Measurements from ENCODE around the gene GABBR2.

Gene GABBR2

DNA sequence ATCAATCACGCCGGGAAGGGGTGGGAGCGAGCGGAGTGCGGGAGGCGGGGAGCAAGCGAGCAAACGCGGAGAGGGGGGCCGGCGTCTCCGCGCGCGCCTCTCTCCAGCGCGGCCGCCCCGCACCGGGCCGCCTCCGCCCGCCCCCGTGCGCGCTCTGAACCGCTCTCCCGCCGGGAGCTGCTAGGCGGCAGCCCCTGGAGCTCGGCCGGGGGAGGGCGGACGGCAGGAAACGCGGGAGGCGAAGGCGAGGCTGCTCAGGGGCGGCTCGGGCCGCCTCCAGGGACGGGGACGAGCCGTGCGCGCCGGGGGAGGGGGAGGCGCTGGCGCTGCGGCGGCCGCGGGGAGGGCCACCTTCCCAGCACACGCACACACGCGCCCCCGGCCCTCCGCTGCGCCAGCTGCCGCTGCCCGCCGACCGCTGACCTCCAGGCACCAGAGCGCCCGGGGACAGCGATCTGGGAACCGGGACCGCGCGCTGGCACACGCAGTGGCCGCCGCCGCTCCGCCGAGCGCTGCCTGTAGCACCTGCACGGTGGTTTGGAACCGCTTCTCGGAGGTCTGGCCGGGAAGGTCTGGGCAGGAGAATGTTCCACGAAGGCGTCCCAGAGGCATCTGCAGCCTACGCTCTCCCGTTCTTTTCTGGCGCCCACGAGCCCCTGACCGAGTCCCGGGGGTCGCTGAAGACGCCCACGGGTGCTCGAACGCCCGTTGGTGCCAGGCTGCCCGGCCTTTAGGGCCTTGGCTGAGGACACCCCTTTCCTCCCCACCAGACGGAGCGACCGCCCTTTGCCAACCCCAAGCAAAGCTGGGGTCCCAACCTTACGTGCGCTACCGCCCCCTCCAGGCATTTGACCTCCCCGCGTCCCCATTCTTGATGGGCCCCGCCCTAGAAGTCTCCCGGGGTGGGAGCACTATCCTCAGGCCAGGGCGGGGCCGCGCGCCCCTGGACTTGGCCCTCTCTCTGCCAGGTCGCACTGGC lies at the start of gene GABBR2:
TSS of gene GABBR2 (minus strand) at position 3 of the 979 bp plus-strand sequence. CDS start 198 bp downstream, outside the sequence.
- no peak for DNase-seq

DNA sequence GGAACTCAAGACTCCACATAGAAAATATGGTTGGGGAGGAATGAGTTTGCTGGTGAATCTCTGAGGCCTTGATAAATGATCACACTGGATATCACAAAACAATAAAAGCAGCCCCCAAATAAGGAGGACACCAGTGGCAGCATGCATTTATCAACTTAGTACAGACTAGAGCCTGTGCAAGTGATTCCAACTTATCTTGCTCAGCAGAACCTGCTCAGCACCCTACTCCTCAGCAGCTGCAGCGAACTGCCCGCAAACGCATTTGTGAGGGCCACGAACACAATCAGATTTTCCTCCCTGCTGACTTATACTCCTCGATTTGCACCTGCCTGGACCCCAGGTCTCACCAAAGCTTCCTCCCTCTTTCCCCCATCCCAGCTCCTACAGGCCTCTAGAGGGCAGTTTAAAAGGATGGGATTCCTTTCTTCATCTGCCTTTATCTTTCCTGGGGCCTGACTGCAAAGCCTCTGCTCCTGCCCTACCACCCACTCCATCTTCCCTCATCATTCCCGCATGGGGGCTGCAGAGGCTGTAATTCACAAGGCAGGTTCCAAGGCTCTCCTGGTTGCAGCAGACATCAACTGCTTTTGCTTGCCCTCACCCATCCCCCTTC lies 46.4 kb upstream of the GABBR2 start:
- no peak for DNase-seq

DNA sequence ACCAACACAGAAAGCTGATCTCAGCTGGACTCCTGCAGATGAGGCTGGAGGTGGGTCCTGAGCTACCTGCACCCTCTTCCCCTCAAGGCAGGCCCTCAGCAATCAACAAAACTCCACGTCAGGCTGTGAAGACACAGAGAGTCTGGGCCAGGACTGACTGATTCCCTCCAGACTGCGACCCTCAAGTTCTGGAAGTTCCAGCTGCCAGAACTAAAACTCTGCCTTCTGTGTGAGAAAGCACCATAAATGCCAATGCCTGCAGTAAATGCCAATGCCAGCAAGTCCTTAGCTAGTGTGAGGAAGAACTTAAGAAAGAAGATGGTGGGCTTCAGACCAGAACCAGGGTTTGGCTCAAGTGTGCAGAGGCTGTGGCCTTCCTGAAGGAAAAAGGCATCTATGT lies 42.5 kb upstream of the GABBR2 start:
- no peak for DNase-seq

DNA sequence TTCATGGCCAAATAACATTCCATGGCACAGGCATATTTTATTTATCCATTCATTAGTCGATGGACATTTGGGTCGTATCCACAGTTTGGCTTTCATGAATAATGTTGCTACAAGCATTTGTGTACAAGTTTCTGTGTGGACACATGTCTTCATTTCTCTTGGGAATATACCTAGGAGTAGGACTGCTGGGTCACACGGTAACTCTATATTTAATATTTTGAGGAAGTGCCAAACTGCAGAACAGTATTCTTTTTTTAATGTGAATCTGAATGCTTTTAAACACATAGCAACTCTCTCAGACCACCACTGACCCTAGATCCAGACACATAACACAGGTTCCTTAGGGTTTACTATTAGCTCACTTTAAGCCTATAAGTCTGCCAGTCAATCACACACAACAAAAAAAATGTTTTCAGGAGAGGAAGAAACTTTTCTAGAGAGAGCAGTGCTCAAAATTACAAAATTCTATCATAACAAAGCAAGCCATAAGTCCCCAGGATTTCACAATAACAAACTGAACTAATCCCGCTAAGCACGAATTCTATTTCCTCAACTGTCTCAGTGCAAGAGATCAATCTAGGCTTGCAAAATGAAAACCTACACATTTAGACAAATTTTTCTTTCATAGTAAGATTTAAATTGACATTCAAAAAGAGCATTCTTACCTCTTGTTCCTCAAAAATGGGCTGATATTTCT lies 41.8 kb upstream of the GABBR2 start:
- DNase-seq: no peak

DNA sequence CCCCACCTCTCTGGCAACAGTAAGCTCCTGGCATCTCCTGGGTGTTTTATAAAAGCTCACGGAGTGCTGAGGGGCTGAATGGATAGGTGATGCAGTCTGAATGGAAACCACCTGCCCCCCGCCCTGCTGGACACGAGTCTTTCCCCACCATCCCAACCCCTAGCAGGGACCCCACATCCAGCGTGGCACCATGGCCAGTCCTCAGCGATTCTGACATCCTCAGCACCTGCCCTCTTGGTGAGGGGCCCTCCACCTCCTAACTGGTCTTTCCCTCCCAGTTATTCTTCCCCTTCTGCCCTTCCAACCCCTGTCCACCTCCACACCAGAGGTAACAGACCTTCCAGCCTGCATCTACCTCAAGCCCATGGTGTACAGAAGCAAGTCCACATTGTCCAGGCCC lies 38.7 kb upstream of the GABBR2 start:
- DNase-seq: no peak

DNA sequence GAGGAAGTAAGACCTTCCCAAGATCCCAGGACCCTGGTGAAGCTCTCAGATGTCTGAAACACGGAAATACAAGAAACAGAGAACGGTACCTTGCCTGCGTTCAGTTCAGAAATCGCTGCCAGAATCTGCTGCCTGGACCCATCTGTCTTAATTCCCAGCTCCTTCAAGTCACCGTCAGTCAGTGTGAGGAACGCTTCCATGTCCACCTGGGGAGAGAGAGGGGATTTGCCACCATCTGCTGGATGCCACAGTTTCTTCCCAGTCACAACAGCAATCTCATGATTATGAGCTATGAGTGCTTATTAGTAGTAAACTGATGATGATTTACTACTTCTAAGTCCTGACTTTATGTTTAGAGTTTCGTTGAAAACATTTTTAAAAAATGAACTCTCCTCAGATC lies 36.7 kb upstream of the GABBR2 start:
- DNase-seq: no peak

DNA sequence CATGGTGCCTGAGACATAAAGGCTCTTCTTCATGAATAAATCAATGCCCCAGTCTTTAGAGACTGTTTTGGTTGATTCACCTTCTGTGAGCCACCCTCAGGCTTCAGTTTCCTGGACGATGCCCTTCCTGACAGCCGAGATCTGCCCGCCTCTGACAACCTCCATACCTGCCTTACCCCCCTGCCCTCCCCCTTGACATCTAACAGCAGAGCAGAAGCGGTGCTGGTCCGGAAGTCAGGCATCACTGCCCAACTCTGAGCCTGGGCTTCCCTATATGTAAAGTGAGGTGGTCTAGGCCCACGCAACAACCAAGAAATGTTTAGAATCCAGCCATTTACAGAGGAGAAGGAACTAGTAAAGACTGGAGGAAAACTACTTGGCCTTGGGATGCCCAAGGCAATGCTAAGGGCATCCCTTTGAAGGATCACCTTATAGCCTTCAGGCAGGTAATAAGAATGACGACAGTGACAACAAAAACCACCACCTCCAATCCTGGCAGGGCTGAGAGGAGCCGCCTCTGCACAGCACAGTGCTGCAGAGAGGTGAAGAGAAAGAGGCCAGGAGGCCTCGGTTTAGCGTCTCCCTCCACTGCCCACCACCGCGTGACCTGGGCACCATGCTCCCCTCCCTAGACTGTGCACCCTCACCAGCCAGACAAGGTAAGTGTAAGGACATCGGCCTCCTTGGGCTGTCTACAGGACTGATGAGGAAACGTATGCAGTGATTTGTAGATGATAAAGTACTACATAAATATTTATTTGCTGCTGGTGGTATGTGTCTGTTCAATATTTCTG lies 35.3 kb upstream of the GABBR2 start:
- DNase-seq: no peak

DNA sequence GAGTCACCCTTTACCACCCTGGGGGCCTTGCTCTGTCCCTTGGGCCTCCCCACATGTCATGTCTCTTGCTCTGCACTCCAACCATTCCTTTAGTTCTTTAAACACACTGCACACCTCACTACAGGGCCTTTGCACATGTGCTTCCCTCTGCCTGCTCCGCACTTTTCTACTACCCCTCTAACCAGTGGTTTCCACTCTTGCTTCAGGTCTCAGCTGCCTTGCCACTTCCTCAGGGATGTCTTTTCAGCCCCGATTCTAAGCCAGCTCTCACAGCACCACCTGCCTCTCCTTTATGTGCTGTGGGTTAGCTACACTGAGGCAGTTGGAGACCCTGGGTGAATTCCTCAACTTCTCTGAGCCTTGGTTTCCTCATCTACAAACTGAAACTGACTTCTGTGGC lies 34.6 kb upstream of the GABBR2 start:
- no peak for DNase-seq

DNA sequence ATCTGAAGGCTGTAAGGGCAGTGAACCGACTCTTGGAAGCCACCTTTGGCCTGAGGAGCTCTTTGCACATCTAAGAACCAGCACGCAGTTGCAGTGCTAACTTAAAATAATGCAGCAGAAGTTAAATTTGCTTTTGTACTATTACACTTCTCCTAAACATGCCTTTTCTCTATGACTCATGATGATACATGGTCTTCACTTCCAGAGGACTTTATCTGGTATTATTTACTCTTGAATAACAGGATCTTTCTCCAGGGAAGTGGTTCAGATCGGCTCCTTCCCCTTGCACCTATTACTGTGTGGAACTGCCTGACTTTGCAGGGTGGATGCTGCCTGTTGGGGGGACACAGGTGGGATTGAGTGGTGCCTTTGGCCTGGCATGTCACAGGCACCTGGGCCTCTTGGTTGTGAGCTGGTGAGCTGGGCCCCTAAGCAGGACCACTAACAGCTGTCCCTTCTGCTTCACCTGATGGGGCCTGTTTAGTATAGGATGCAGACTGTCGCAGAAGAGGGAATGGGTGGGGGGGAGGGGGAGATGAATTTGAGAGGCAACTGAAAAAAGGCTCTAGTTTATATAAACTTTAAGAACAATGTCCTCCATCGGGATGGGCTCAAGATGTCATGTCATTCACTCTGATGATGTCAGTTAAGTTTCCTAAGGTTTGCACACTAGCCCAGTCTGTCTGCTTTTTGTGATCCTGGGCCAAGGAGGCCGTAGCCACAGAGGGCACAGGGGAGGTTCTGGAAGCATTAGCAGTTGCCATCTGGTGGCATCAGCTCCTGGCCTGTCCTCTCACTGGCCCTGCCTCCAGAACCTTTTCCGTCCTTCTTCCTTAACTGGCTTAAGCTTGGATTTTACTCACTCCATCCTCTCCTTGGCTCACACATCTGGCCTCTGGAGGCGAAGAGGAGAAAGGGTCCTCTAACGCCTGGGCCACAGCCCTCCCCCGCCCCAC lies 33.9 kb upstream of the GABBR2 start:
- DNase-seq: no peak

DNA sequence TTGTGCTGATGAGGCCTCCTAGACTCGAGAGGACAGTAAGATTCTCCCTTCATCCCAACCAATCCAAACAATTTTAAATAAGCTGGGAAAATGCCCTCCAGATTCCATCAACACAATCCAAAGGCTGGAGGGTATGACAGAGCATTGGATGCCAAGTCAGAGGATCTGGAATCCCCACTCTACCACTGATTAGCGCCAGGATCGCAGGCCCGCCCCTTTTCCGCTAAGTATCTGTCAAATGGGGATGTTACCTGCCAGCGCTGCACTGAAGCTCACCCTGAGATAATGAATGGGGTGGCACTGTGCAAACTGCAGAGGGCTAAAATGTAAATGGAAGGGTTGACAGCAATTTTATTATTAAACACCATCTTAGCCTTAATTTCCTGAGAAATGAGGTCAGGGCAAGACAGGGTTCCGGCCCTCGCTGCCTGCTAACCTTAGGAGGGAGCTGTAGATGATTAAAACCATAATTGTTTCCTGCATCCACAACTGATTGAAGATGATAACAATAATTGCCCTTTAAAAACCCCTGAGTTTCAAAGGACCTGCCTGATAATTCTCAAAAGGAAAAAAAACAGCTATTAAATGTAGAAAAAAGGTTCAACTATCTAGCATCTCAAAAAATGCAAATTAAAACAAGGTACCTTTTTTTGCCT lies 31.6 kb upstream of the GABBR2 start:
- DNase-seq: no peak

DNA sequence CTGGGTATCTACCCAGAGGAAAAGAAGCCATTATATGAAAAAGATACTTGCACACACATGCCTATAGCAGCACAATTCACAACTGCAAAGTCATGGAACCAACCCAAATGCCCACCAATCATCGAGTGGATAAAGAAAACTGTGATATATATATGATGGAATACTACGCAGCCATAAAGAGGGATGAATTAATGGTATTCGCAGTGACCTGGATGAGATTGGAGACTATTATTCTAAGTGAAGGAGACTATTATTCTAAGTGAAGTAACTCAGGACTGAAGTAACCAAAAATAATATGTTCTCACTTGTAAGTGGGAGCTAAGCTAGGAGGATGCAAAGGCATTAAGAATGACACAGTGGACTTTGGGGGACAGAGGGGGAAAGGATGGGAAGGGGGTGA lies 30.0 kb upstream of the GABBR2 start:
- DNase-seq: no peak

DNA sequence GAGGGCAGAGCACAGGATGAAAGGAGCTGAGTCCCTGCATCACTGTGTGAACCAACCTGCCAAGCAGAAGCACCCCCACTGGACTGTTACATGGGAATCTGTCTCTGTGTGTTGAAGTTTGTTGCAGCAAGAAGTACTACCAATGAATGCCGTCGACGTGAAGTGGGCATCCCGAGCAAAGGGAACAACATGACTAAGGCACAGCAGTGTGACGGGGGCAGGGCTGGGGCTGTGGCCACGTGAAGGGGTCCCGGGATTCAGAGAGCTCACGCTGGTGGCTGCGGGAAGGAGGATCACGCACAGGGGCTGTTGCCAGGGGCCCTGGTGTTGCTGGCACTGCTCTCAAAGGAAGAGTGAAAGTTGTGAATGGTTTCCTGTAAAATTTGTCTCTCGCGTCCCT lies 27.5 kb upstream of the GABBR2 start:
- DNase-seq: no peak

DNA sequence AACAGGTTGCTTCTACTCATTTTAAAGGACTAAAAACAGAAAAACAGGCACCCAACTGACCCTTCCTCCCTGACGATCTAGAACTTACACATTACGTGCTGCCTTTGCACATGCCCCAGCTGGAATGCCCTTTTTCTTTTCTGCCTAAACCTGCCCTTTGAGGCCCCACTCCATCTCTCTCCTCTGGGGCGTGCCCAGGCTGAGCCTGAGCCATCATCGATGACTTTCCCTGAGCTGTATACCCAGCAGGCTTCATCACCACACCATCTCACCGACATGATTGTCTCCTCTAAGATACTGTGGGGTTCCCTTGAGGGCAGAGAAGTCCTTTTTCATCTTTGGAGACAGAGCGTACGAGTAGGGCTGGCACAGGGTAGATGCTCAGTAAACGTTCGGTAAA lies 24.1 kb upstream of the GABBR2 start:
- DNase-seq: no peak

DNA sequence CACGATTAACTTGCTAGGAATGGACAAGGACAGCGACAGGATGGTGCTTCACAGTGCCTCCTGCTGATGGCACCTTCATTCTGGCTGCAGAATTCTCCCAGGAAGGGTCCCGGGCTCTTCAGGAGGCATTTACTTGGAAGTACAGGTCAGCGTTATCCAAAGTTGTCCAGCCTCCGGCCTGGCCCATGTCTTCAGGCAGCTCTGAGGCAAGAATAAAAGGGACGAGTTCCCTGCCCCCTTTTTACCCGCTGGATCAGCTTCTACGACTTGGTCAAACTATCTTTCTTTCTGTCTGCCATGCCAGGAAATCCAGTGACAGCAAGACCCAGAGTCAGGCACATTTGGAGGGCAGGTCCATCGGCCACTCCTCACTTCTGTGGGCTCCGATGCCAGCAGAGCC lies 23.4 kb upstream of the GABBR2 start:
- DNase-seq: no peak

DNA sequence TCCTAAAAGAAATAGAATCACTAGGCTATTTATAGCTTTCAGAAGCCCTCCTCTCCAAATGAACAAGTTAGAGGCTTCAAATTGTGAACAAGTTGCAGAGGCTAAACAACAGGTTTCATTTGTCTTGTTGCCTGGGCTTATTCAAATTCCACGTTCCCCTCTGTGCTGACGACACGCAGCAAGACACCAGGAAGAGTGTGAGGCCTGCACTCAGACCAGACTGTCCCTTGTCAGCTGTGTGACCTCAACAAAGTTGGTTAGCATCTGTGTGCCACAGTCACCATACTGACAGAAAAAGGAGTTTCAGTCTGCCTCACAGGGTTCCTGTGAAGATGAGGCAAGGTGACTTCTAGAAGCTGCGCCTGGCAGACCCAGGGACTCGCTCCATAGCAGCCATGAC lies 22.1 kb upstream of the GABBR2 start:
- no peak for DNase-seq

DNA sequence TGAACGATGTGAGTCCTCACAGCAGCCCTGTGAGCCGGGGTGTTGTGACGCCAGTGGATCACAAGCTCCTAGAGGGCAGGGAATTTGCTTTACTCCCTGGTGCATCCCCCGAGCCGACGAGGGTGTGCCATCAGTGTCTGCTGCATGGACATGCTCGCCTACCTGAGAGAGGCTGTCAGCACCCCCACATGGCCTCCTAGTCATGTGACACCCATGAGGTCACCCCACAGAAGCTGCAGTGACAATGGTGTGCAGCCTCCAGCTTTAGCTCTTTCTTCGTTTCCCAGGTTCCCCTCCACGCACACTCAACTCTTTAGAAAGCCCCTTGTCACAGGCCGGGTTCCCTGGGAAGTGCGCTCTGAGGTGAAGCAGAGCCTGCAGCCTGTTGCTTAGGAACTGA lies 19.8 kb upstream of the GABBR2 start:
- DNase-seq: no peak

DNA sequence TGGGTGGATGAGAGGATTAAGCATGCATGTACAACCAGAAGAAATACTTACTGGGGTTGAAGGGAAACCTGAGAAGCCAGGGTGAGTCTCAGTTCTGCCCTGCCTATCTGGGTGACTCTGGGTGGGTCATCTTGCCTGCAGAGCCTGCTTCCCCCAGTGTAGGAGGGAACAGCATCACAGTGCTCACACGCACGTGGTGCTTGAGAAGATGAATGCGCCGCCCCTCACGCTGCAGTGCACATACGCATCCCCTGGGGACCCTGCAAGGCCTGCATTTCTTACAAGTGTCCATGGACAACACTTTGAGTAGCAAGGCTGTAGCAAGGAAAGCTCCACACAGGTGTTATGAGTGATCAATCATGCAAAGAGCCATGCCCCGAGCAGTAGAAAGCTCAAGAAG lies 18.7 kb upstream of the GABBR2 start:
- DNase-seq: no peak

DNA sequence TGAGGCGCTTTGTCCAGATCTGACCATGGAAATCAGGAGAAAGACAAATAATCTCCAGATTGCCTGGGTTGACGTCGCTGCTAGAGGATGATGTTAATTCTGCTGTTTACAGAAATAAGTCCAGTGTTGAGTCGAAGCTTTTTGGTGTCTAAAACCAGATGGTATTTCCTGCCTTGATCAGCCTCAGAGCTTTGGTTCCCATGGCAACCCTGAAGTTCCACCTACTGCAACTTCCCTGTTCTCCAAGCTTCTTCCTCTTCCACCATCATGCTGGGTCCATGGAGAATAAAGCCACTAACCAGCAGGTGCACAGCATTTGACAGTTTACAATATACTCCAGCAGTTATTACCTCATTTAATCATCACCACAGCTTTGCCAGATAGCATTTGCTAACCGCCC lies 18.0 kb upstream of the GABBR2 start:
- DNase-seq: no peak

DNA sequence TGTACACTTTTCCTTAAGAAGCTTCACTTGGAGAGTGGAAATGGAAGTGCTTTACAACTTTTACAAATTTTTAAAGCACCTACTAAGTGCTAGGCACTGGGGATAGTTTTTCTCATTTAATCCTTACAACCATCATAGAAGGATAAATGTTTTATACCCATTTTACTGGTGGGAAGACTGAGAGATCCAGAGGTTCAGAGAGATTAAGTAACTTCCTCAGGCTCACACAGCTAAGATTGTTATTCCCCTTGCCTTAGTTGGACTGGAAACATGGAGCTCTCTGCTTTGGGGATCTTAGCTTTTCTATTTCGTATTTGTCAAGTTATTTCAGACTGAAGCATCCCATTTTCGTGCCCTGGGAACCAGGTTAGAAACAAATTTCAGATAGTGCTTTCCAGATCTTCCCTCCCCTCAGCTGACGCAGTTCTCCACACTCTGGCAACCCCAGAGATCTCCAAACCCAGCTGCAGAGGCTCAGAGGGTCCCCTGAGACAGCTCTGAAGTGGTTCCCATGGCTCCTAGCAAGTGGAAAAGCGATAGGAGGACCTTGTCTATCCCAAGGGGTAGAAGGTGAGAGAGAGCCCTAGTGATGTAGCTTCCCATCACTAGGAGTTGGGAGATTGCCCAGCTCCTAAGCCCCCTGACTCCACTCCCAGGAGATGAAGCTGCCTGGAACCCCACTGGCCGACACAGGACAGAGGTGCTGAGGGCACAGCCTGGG lies 16.2 kb upstream of the GABBR2 start:
- DNase-seq: no peak

DNA sequence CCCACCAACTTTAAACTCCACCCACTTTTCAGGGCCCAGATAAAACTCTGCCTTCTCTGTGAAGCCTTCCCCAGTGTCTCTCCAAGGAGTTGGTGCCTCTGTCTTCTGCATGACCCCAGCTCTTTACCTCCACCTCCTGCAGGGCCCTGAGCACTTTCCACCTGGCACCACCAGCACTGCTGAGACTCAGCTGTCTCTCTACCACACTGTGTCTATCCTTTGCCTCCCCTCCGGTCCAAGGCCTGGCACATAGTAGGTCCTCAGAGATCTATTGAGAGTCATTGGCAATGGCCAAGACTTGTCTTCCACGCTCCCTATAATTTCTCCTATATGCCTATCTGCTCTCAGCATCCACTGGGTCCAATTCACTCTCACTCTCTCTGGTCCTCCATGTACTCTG lies 12.9 kb upstream of the GABBR2 start:
- DNase-seq: no peak

DNA sequence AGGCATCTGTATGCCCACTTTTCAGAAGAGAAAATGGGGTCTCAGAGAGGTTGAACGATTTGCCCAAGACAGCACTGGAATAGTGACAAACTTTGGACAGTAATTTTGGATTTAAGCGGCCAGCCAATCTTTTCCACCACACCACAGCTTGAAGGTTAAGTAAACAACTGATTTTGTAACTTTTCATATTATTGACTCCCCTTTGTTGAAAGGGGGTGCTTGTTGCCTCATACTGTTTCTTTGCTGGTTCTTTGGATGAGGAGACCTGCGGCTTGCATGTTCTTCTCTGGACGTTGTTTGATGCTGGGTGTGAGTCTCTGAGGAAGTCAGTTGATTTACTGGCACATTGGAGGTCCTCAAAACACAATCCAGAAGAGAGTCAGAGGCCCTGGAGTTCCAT lies 11.7 kb upstream of the GABBR2 start:
- DNase-seq: no peak
